ENCODE data around the gene ADGRL3.

ADGRL3 gene

DNA sequence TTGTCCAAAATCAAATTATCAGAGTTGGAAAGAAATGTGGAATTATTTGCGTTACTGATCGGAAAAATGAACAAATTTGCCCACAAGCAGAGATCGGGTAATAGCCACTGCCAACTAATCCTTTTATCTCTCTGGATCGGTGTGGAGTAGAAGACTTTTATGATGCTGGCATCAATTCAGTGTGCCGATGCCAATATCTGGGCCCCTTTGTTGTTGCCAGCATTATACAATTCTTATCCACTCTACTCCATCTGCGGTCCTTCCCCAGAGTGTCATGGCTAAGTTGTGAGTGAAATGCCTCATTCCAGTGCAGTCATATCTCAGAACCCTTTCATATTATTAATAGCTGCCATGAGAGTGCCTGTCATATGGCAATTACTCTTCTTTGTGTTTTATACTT, 660.2 kb downstream of the ADGRL3 start:
- H3K27ac ChIP-seq (ENCODE audit: low read depth, low read length, severe bottlenecking): no peak overlapping the region
- no peaks in the 10 kb centered on the region for H3K36me3 ChIP-seq (ENCODE audit: control insufficient read depth, insufficient read depth, low read length)
- 100% methylated on average over 2 of the region's 6 CpGs; no CpG with 5 or more reads in 1 of the 2 experiments for WGBS, 2 experiments (ENCODE audit: insufficient coverage in 2 of 2)
- H3K9me3 ChIP-seq (ENCODE audit: control insufficient read depth, low read length): no peaks in the 10 kb centered on the region
- no peak overlapping the region for H3K4me3 ChIP-seq (ENCODE audit: extremely low read depth, insufficient read depth, low read length, poor library complexity, severe bottlenecking)
- no peaks in the 10 kb centered on the region for H3K4me1 ChIP-seq (ENCODE audit: control insufficient read depth, insufficient read depth, low read length, poor library complexity, severe bottlenecking)

GRCh38 chr4:61864286-61864685, 664.2 kb downstream of the ADGRL3 start:
- Histone ChIP-seq H3K9me3 (ENCODE audit: control insufficient read depth, low read length) (no peaks in the 10 kb centered on the region), H3K4me3 (ENCODE audit: extremely low read depth, insufficient read depth, low read length, poor library complexity, severe bottlenecking) (no peak overlapping the region), H3K4me1 (ENCODE audit: control insufficient read depth, insufficient read depth, low read length, poor library complexity, severe bottlenecking) (no peaks in the 10 kb centered on the region), H3K36me3 (ENCODE audit: control insufficient read depth, insufficient read depth, low read length) (no peaks in the 10 kb centered on the region), H3K27ac (ENCODE audit: low read depth, low read length, severe bottlenecking) (no peak overlapping the region)
- no CpG with 5 or more reads among the region's 1 CpG for WGBS, 2 experiments (ENCODE audit: insufficient coverage in 2 of 2)

DNA sequence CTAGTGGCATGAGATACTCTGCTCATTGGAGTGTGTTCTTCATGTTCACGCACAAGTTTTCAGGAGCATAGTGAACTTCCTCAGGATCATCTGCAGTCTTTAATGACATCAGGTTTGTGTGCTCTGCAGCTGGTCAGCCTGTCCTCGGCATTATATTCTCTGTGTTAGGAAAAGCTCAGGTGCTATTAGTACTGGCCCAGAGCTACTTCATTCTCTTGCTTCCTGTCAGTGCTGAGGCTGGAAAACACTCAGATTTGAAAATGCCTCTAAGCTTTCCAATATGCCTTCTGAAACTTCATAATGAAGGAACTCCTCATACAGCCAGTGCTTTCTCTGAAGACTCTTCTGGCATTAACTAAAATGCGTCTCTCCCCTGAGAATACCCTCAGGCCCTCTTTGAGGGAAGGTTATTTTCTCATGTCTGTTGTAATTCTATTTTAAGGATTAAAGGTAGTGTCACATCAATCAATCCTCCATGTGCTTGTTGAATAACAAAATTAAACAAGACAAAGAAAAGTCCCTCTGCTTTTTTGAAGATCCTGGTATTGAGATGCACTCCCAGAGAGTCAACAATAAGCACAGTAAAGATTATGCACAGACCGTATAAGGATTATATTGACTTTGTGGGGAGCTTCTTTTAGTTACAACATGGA, 666.4 kb downstream of the ADGRL3 start:
- Histone ChIP-seq H3K9me3 (ENCODE audit: control insufficient read depth, low read length) (no peaks in the 10 kb centered on the region), H3K4me3 (ENCODE audit: extremely low read depth, insufficient read depth, low read length, poor library complexity, severe bottlenecking) (no peak overlapping the region), H3K27ac (ENCODE audit: low read depth, low read length, severe bottlenecking) (no peak overlapping the region), H3K4me1 (ENCODE audit: control insufficient read depth, insufficient read depth, low read length, poor library complexity, severe bottlenecking) (no peaks in the 10 kb centered on the region), H3K36me3 (ENCODE audit: control insufficient read depth, insufficient read depth, low read length) (no peaks in the 10 kb centered on the region)
- WGBS, 2 experiments (ENCODE audit: insufficient coverage in 2 of 2): 79 to 81% methylated on average over 2 of the region's 4 CpGs

DNA sequence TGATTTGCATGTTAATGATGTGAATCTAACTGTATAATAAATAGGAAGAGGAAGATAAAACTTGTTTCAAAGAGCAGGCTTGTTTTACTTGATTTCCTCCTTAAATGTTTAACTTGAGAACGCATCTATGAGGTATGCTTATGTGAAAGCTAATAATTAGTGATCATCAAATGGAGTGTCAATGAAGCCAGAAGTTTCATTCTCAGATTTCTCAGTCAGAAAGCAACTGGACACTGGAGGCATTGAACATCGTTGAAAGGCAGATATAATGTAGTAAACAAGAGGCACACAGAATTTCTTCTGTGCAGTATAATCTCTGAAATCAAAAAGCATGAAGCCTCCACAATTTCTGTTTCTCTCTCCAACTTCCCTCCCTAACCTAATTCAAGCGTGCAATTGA, 672.9 kb downstream of the ADGRL3 start:
- no peaks in the 10 kb centered on the region for H3K36me3 ChIP-seq (ENCODE audit: control insufficient read depth, insufficient read depth, low read length)
- 83% methylated on average over 1 of the region's 3 CpGs; no CpG with 5 or more reads in 1 of the 2 experiments for whole genome bisulfite sequencing, 2 experiments (ENCODE audit: insufficient coverage in 2 of 2)
- no peak overlapping the region for H3K4me3 ChIP-seq (ENCODE audit: extremely low read depth, insufficient read depth, low read length, poor library complexity, severe bottlenecking)
- no peaks in the 10 kb centered on the region for H3K9me3 ChIP-seq (ENCODE audit: control insufficient read depth, low read length)
- H3K4me1 ChIP-seq (ENCODE audit: control insufficient read depth, insufficient read depth, low read length, poor library complexity, severe bottlenecking): no peaks in the 10 kb centered on the region
- H3K27ac ChIP-seq (ENCODE audit: low read depth, low read length, severe bottlenecking): no peak overlapping the region

DNA sequence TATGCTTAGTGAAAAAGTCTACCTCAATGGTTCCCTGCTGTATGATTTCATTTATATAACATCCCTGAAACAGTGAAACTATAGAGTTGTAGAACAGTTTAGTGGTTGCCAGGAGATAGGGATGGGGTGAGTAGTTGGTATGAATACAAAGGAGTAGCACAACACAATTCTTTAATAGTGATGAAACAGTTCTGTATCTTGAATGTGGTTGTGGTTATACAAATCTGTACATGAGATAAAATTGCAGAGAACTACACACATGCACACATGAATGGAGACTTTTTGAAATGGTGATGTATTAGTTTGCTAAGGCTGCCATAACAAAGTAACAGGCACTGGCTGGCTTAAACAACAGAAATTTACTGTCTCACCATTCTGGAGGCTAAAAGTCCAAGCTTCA, 677.1 kb downstream of the ADGRL3 start:
- Histone ChIP-seq H3K4me1 (ENCODE audit: control insufficient read depth, insufficient read depth, low read length, poor library complexity, severe bottlenecking) (no peaks in the 10 kb centered on the region), H3K4me3 (ENCODE audit: extremely low read depth, insufficient read depth, low read length, poor library complexity, severe bottlenecking) (no peak overlapping the region), H3K9me3 (ENCODE audit: control insufficient read depth, low read length) (no peaks in the 10 kb centered on the region), H3K36me3 (ENCODE audit: control insufficient read depth, insufficient read depth, low read length) (no peaks in the 10 kb centered on the region), H3K27ac (ENCODE audit: low read depth, low read length, severe bottlenecking) (no peak overlapping the region)

DNA sequence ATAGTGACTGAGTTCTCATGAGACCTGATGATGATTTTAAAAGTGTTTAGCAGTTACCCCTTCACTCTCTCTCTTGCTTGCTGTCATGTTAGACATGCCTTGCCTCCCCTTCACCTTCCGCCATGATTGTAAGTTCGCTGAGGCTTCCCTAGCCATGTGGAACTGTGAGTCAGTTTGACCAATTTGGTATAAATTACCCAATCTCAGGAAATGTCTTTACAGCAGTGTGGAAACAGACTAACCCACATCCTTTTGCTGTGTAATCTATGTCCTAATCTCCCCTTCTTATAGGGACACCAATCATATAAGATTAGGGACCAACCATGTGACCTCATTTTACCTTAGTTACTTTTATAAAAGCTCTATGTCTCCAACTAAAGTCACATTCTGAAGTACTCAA, 677.8 kb downstream of the ADGRL3 start:
- Histone ChIP-seq H3K27ac (ENCODE audit: low read depth, low read length, severe bottlenecking) (no peak overlapping the region), H3K9me3 (ENCODE audit: control insufficient read depth, low read length) (no peaks in the 10 kb centered on the region), H3K4me3 (ENCODE audit: extremely low read depth, insufficient read depth, low read length, poor library complexity, severe bottlenecking) (no peak overlapping the region), H3K4me1 (ENCODE audit: control insufficient read depth, insufficient read depth, low read length, poor library complexity, severe bottlenecking) (no peaks in the 10 kb centered on the region), H3K36me3 (ENCODE audit: control insufficient read depth, insufficient read depth, low read length) (no peaks in the 10 kb centered on the region)
- WGBS, 2 experiments (ENCODE audit: insufficient coverage in 2 of 2): 80 to 90% methylated on average over 1 to 2 of the region's 2 CpGs

DNA sequence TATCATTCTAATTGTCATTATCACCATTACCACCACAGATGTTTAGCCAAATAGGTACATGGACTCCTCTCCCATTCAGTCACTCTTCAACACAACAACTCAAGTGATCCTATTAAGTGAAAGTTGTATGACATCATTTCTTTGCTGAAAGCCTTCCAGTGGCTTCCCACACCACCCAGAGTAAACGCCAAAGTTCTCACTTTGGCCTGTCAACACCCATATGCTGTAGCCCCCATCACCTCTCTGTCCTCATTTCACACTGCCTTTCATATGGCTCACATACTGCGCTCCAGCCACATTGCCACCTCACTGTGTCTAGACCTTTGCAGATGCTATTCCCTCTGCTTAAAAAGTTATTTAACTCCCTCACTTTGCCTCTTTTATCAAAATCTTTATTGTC, 682.3 kb downstream of the ADGRL3 start:
- 96 to 100% methylated on average over 1 to 2 of the region's 2 CpGs for WGBS, 2 experiments (ENCODE audit: insufficient coverage in 2 of 2)
- Histone ChIP-seq H3K9me3 (ENCODE audit: control insufficient read depth, low read length) (no peaks in the 10 kb centered on the region), H3K4me3 (ENCODE audit: extremely low read depth, insufficient read depth, low read length, poor library complexity, severe bottlenecking) (no peak overlapping the region), H3K27ac (ENCODE audit: low read depth, low read length, severe bottlenecking) (no peak overlapping the region), H3K4me1 (ENCODE audit: control insufficient read depth, insufficient read depth, low read length, poor library complexity, severe bottlenecking) (no peaks in the 10 kb centered on the region), H3K36me3 (ENCODE audit: control insufficient read depth, insufficient read depth, low read length) (no peaks in the 10 kb centered on the region)

GRCh38 chr4:61886131-61886530, 686.0 kb downstream of the ADGRL3 start:
- Histone ChIP-seq H3K4me3 (ENCODE audit: extremely low read depth, insufficient read depth, low read length, poor library complexity, severe bottlenecking) (no peak overlapping the region), H3K4me1 (ENCODE audit: control insufficient read depth, insufficient read depth, low read length, poor library complexity, severe bottlenecking) (no peaks in the 10 kb centered on the region), H3K36me3 (ENCODE audit: control insufficient read depth, insufficient read depth, low read length) (no peaks in the 10 kb centered on the region), H3K27ac (ENCODE audit: low read depth, low read length, severe bottlenecking) (no peak overlapping the region), H3K9me3 (ENCODE audit: control insufficient read depth, low read length) (no peaks in the 10 kb centered on the region)
- no CpG with 5 or more reads among the region's 1 CpG for WGBS, 2 experiments (ENCODE audit: insufficient coverage in 2 of 2)

- H3K36me3 ChIP-seq (ENCODE audit: control insufficient read depth, insufficient read depth, low read length): no peaks in the 10 kb centered on the region
- no peaks in the 10 kb centered on the region for H3K9me3 ChIP-seq (ENCODE audit: control insufficient read depth, low read length)
- no peak overlapping the region for H3K4me3 ChIP-seq (ENCODE audit: extremely low read depth, insufficient read depth, low read length, poor library complexity, severe bottlenecking)
- no peak overlapping the region for H3K27ac ChIP-seq (ENCODE audit: low read depth, low read length, severe bottlenecking)
- WGBS, 2 experiments (ENCODE audit: insufficient coverage in 2 of 2): no CpG with 5 or more reads among the region's 1 CpG
- no peaks in the 10 kb centered on the region for H3K4me1 ChIP-seq (ENCODE audit: control insufficient read depth, insufficient read depth, low read length, poor library complexity, severe bottlenecking)
These were observed 689.0 kb downstream of the ADGRL3 start for GRCh38 chr4:61889117-61889516.

DNA sequence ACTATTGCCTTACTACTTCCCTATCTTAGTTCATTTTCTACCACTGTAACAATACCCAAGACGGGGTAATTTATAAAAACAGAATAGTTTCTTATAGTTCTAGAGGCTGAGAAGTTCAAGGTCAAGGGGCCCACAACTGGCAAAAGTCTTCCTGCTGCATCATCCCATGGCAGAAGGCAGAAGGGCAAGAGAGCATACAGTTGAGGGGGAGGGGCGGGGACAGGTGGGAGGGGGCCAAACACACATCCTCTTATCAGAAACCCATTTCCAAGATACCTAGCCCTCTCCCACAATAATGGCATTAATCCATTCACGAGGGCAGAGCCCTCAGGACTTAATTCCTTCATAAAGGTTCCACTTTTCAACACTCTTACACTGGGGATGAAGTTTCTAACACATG, 690.2 kb downstream of the ADGRL3 start:
- Histone ChIP-seq H3K27ac (ENCODE audit: low read depth, low read length, severe bottlenecking) (no peak overlapping the region), H3K36me3 (ENCODE audit: control insufficient read depth, insufficient read depth, low read length) (no peaks in the 10 kb centered on the region), H3K4me3 (ENCODE audit: extremely low read depth, insufficient read depth, low read length, poor library complexity, severe bottlenecking) (no peak overlapping the region), H3K9me3 (ENCODE audit: control insufficient read depth, low read length) (no peaks in the 10 kb centered on the region), H3K4me1 (ENCODE audit: control insufficient read depth, insufficient read depth, low read length, poor library complexity, severe bottlenecking) (no peaks in the 10 kb centered on the region)
- 50 to 75% methylated on average over 1 of the region's 3 CpGs for WGBS, 2 experiments (ENCODE audit: insufficient coverage in 2 of 2)

DNA sequence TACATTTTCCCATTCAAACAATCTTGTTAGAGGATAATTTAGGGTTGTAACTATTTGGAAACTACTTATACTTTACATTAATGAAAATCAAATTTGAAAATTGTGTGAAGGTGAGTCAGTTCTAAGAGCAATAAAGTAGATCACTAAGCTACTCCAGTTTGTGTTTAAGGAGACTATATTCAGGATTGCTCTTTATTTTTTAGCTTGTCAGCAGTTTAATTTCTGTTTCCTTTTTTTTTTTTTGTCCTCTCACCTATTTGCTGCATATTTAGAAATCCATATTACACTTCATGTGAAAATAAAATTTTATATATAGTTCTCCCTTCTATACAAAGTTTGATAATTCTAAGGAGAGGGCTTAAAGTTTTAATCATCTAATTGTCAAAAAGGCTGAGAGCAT, 691.8 kb downstream of the ADGRL3 start:
- no peaks in the 10 kb centered on the region for H3K9me3 ChIP-seq (ENCODE audit: control insufficient read depth, low read length)
- H3K4me3 ChIP-seq (ENCODE audit: extremely low read depth, insufficient read depth, low read length, poor library complexity, severe bottlenecking): no peak overlapping the region
- no peaks in the 10 kb centered on the region for H3K36me3 ChIP-seq (ENCODE audit: control insufficient read depth, insufficient read depth, low read length)
- no peaks in the 10 kb centered on the region for H3K4me1 ChIP-seq (ENCODE audit: control insufficient read depth, insufficient read depth, low read length, poor library complexity, severe bottlenecking)
- H3K27ac ChIP-seq (ENCODE audit: low read depth, low read length, severe bottlenecking): no peak overlapping the region
